Stomach (tissue), 9 donors: ENCODE measurements around the gene SIT1. TPM values are rescaled to one million over a fixed set of nuclear protein-coding genes. Genes with fewer than 3 reads are reported as not detected.
"Not testable (repeated sequence)": the region's sequence is repeated elsewhere in the genome, so short reads cannot be mapped to it uniquely, and the experiment has no call there.

Experiments
- DNase-seq, 2 donors: peaks; one replicate each; pipeline versions ENCODE4 v3.0.0 to v3.0.0-alpha.2; 2013 to 2019
- H3K27ac ChIP-seq, 5 donors: fragments of 200-600 bp in 4 of 5; sonication (generic) in 4 of 5; one replicate each; pipeline ENCODE4 v1.5.1; 2013 to 2019; ENCODE audit warnings: mild to moderate bottlenecking in 1 of 5, moderate library complexity in 1 of 5
- H3K27me3 ChIP-seq, 3 donors: fragments of 200-600 bp; sonication (generic); one replicate each; pipeline ENCODE4 v1.5.1; 2017 to 2019; ENCODE audit warnings: mixed run types in 1 of 3
- H3K36me3 ChIP-seq, 4 donors: fragments of 200-600 bp; sonication (generic); 1 replicate in 3 of 4; 2 replicates in 1 of 4; pipeline ENCODE4 v1.5.1; 2016 to 2019
- H3K4me1 ChIP-seq, 4 donors: fragments of 200-600 bp; sonication (generic); one replicate each; pipeline ENCODE4 v1.5.1; 2016 to 2019
- H3K4me3 ChIP-seq, 4 donors: fragments of 200-600 bp; sonication (generic) in 3 of 4; one replicate each; pipeline ENCODE4 v1.5.1; 2016 to 2019; ENCODE audit warnings: mild to moderate bottlenecking in 1 of 4
- H3K9me3 ChIP-seq, 4 donors: fragments of 200-600 bp; sonication (generic); one replicate each; pipeline ENCODE4 v1.5.1; 2016 to 2019
- CTCF ChIP-seq, 7 experiments: fragments of 450-650 bp in 4 of 7; fragments of 200-600 bp in 3 of 7; sonication (generic) in 3 of 7; IDR thresholded peaks; one replicate each; pipeline ENCODE4 v1.5.1; 2016 to 2019; ENCODE audit warnings: antibody characterized with exemption in 7 of 7, control low read depth in 2 of 7, mild to moderate bottlenecking in 1 of 7
- EP300 ChIP-seq: sonication (generic); formaldehyde crosslinking; IDR thresholded peaks from one replicate; pipeline ENCODE4 v1.6.1; 2017; ENCODE audit warnings: antibody characterized with exemption
- POLR2A ChIP-seq, 4 donors: fragments of 450-650 bp; IDR thresholded peaks; one replicate each; pipeline ENCODE4 v1.6.1; 2016; ENCODE audit warnings: antibody characterized with exemption in 4 of 4, control low read depth in 2 of 4, mild to moderate bottlenecking in 1 of 4, moderate library complexity in 1 of 4
- POLR2AphosphoS5 ChIP-seq, 3 donors: sonication (generic); formaldehyde crosslinking; IDR thresholded peaks; one replicate each; pipeline ENCODE4 v1.6.1; 2016; ENCODE audit warnings: antibody characterized with exemption in 3 of 3
- WGBS, 5 donors: extraction: QIAGEN DNeasy Blood & Tissue Kit in 3 of 5; methylation state at CpG; one replicate each; pipeline versions ENCODE4 v1.1.5 to v1.1.7; 2013 to 2018; 5-methylcytosine and 5-hydroxymethylcytosine counted together
- intact Hi-C: fragments of 100-400 bp; cut with DNase I; formaldehyde crosslinking; loops from one replicate; pipeline ENCODE4 v1.15.1; 2023; ENCODE audit warnings: low total_unique reads
- polyA plus RNA-seq, 3 donors: library from polyadenylated mRNA; stranded (reverse); fragments of 200-250 nt; gene quantifications; one replicate each; pipeline ENCODE4 v1.2.3, GENCODE V29; 2013
- total RNA-seq, 5 donors: library from RNA; depleted of rRNA; stranded (reverse); fragments of >200 nt; gene quantifications; one replicate each; pipeline versions ENCODE4 v1.1.0 to v1.2.3, GENCODE V29; 2014 to 2016
- donor health status: healthy with polysubstance abuse.
- donor health status: Bipolar disorder and iron deficiency.
- donor health status: healthy.

The SIT1 gene
- total and polyA plus RNA-seq, 8 donors: 0.62 to 2.3 (median 1.1) TPM; not detected in 3

DNA sequence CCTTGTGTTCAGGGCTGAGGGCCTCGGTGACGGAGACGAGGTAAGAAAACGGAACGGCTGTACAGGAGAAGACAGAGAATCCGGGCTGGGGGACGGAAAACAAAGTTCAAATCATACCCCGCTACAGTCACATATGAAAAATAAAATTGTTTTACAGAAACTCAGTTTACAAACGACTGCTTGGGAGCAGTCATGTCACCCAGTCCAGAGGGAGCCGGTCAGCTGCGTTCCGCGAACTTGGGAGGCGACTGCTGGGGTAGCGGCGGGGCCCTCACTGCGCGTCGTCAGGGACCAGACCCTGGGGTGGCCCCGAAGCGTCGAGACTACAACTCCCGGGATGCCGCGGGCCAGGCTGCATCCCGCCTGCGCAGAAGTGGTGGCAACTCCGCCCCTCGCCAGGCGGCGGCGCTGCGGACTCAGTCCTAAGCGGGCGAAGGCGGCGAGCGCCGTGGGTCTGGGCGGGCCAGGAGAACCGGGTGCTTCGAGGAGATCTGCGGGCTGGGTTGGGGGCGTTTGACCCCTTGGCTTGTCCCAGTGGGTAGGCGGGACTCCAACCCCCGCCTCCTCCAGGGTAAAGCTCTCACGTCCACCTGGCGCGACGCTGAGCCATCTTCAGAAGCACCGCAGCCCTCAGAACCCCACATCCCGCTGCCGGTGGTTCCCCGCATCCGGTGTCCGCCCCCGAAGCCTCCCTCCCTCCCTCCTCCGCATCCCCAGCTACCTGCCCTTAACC lies 4.0 kb downstream of the SIT1 start:
- 0 to 2% (median 1%) methylated on average over 28 to 58 of the region's 58 CpGs for WGBS, 5 donors
- Histone ChIP-seq H3K9me3 (no peaks in the 10 kb centered on the region), H3K4me3 (peak overlapping the region; percentile 48 to 55 (median 54)), H3K27ac (peak overlapping the region; percentile 80 to 90 (median 88)), H3K36me3 (no peaks in the 10 kb centered on the region), H3K4me1 (peaks cover 9 to 55% (median 20%) of the 10 kb centered on the region in 4 donors), H3K27me3 (no peaks in the 10 kb centered on the region)
- peak; percentile 84 to 96 (median 95) for TF ChIP-seq POLR2AphosphoS5 (IDR thresholded peaks at IDR 0.05)
- peak in 6 of 7 experiments; percentile 42 to 97 (median 96) for TF ChIP-seq CTCF (IDR thresholded peaks at IDR 0.05)
- peak in 1 of 4 donors; percentile 17 for TF ChIP-seq POLR2A (IDR thresholded peaks at IDR 0.05)
- TF ChIP-seq EP300: peak; percentile 18
- DNase-seq: peak; percentile 96 to 98
- intact Hi-C loops: no loop called here

GRCh38 chr9:35646153-35646532 lies 4.6 kb downstream of the SIT1 start:
- H3K27me3 ChIP-seq: no peaks in the 10 kb centered on the region
- no peak for TF ChIP-seq POLR2A (IDR thresholded peaks at IDR 0.05)
- TF ChIP-seq CTCF (IDR thresholded peaks at IDR 0.05): no peak
- TF ChIP-seq EP300: no peak
- no peak for TF ChIP-seq POLR2AphosphoS5 (IDR thresholded peaks at IDR 0.05)
- peak; percentile 45 to 86 for DNase-seq
- peak overlapping the region; percentile 80 to 90 (median 88) for H3K27ac ChIP-seq
- intact Hi-C loops: no loop called here
- H3K9me3 ChIP-seq: no peaks in the 10 kb centered on the region
- H3K36me3 ChIP-seq: no peaks in the 10 kb centered on the region
- H3K4me1 ChIP-seq: peaks cover 9 to 50% (median 18%) of the 10 kb centered on the region in 4 donors
- WGBS, 5 donors: 1 to 5% (median 2%) methylated on average over 11 of the region's 11 CpGs
- peak overlapping the region; percentile 48 to 55 (median 54) for H3K4me3 ChIP-seq

DNA sequence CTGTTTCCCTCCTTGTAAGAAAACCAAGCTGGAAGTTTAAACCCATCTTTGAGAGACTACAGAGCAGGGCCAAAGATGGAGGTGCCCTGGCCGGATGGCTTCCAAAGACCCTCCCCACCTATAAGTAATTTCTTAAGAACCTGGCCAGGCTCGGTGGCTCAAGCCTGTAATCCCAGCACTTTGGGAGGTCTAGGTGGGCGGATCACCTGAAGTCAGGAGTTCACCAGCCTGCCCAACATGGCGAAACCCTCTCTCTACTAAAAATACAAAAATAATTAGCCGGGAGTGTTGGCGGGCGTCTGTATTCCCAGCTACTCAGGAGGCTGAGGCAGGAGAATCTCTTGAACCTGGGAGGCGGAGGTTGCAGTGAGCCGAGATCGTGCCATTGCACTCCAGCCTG lies 5.0 kb downstream of the SIT1 start:
- Histone ChIP-seq H3K4me1 (peaks cover 9 to 46% (median 18%) of the 10 kb centered on the region in 4 donors), H3K27ac (peak overlapping the region; percentile 80 to 90 (median 88)), H3K4me3 (peak overlapping the region; percentile 48 to 55 (median 54))
- 27 to 44% (median 31%) methylated on average over 10 of the region's 10 CpGs for WGBS, 5 donors
- H3K9me3 ChIP-seq, intact Hi-C loops, H3K27me3 ChIP-seq, H3K36me3 ChIP-seq: not testable (repeated sequence)
- DNase-seq: peak in 1 of 2 donors; percentile 19

DNA sequence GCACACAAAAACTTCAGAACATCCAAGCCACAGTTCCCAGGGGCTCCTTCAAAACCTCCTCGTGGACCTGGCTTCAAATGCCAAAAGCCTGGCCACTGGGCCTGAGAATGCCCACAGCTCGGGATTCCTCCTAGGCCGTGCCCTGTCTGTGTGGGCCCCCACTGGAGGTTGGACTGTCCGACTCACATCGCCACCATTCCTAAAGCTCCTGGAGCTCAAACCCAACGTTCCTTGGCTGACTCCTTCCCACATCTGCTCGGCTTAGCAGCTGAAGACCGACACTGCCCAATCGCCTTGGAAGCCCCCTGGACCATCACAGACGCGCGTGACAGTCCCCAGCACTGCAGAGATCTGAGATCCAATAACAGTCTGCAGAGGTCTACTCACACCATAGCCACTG lies 7.7 kb downstream of the SIT1 start:
- WGBS, 5 donors: 89 to 97% (median 96%) methylated on average over 11 to 12 of the region's 12 CpGs
- TF ChIP-seq CTCF (IDR thresholded peaks at IDR 0.05): no peak
- TF ChIP-seq POLR2AphosphoS5 (IDR thresholded peaks at IDR 0.05): no peak
- no peak for TF ChIP-seq POLR2A (IDR thresholded peaks at IDR 0.05)
- no peak for TF ChIP-seq EP300
- H3K9me3 ChIP-seq: no peaks in the 10 kb centered on the region
- no peak overlapping the region for H3K27ac ChIP-seq
- H3K4me1 ChIP-seq: peaks cover 9 to 24% (median 15%) of the 10 kb centered on the region in 4 donors
- no peak for DNase-seq
- no peaks in the 10 kb centered on the region for H3K27me3 ChIP-seq
- no peak overlapping the region for H3K4me3 ChIP-seq
- peaks cover 0 to 7% (median 5%) of the 10 kb centered on the region in 4 donors for H3K36me3 ChIP-seq
- intact Hi-C loops: no loop called here

- H3K27me3 ChIP-seq, H3K9me3 ChIP-seq, DNase-seq, H3K36me3 ChIP-seq, H3K27ac ChIP-seq, H3K4me3 ChIP-seq, intact Hi-C loops: not testable (repeated sequence)
- H3K4me1 ChIP-seq: peaks cover 3 to 16% (median 9%) of the 10 kb centered on the region in 4 donors
- WGBS, 5 donors: 84 to 99% (median 87%) methylated on average over 3 of the region's 3 CpGs
Observed at GRCh38 chr9:35641478-35641877, 9.3 kb downstream of the SIT1 start.

GRCh38 chr9:35640431-35640830 lies 10.3 kb downstream of the SIT1 start:
- 93 to 96% (median 95%) methylated on average over 15 of the region's 15 CpGs for WGBS, 5 donors
- H3K36me3 ChIP-seq, H3K4me1 ChIP-seq, DNase-seq, H3K27me3 ChIP-seq, H3K9me3 ChIP-seq, H3K27ac ChIP-seq, intact Hi-C loops, H3K4me3 ChIP-seq: not testable (repeated sequence)
